PC-3 (cell line): ENCODE measurements around the gene HARS1. TPM values are rescaled to one million over a fixed set of nuclear protein-coding genes. Genes with fewer than 3 reads are reported as not detected.
"Not testable (repeated sequence)": the region's sequence is repeated elsewhere in the genome, so short reads cannot be mapped to it uniquely, and the experiment has no call there.

Experiments
- ATAC-seq: fragments of 200-7000 bp; cut with Tn5 transposase; 2 replicates; pipeline ENCODE4 v1.9.1; 2020; ENCODE audit warnings: mild to moderate bottlenecking, moderate library complexity
- BruUV-seq: library from RNA; stranded (reverse); fragments of 400-500 nt; replicated peaks from 2 replicates; lab custom pipeline; 2021; lab: Mats Ljungman, UMichigan
- CTCF ChIA-PET: fragments of 300-600 bp; sonication (Branson Sonifier 250); formaldehyde crosslinking; loops from one replicate; lab custom pipeline; 2022; ENCODE audit warnings: antibody characterized with exemption; lab: Charles Lee
- POLR2A ChIA-PET: fragments of 300-600 bp; sonication (Branson Sonifier 250); formaldehyde crosslinking; loops from one replicate; lab custom pipeline; 2022; ENCODE audit warnings: antibody characterized with exemption; ENCODE audit not compliant: unreplicated experiment; lab: Charles Lee
- DNase-seq: peaks from one replicate; pipeline ENCODE4 v3.0.0-alpha.2; 2015
- H2AFZ ChIP-seq: fragments of 300-600 bp; sonication (generic); 2 replicates; pipeline ENCODE4 v1.6.0; 2016; ENCODE audit warnings: antibody characterized with exemption, low read length
- H3F3A ChIP-seq: fragments of 300-600 bp; sonication (generic); one replicate; pipeline ENCODE4 v1.6.0; 2017; ENCODE audit warnings: antibody characterized with exemption, low read length, control low read depth, mild to moderate bottlenecking; ENCODE audit not compliant: unreplicated experiment
- H3K27ac ChIP-seq: fragments of 300-600 bp; sonication (generic); 2 replicates; pipeline ENCODE4 v1.5.1; 2016; ENCODE audit warnings: mild to moderate bottlenecking, low read length
- H3K27me3 ChIP-seq: fragments of 300-600 bp; sonication (generic); 2 replicates; pipeline ENCODE4 v1.6.1; 2016; ENCODE audit warnings: low read length, mixed read lengths
- H3K36me3 ChIP-seq: fragments of 300-600 bp; sonication (generic); 2 replicates; pipeline ENCODE4 v1.6.1; 2016; ENCODE audit warnings: low read depth, mixed run types, low read length, mixed read lengths
- H3K4me1 ChIP-seq: fragments of 300-600 bp; sonication (generic); 2 replicates; pipeline ENCODE4 v1.5.1; 2016; ENCODE audit warnings: low read length; ENCODE audit not compliant: insufficient read depth
- H3K4me2 ChIP-seq: fragments of 300-600 bp; sonication (generic); 2 replicates; pipeline ENCODE4 v1.6.0; 2016; ENCODE audit warnings: low read length
- H3K4me3 ChIP-seq: fragments of 300-600 bp; sonication (generic); 2 replicates; pipeline ENCODE4 v1.5.1; 2016; ENCODE audit warnings: mild to moderate bottlenecking, low read length, mixed read lengths
- H3K79me2 ChIP-seq: fragments of 300-600 bp; sonication (generic); 2 replicates; pipeline ENCODE4 v1.6.1; 2017; ENCODE audit warnings: low read length, mixed read lengths
- H3K9ac ChIP-seq: fragments of 300-600 bp; sonication (generic); 2 replicates; pipeline ENCODE4 v1.6.0; 2016; ENCODE audit warnings: mild to moderate bottlenecking, low read length
- H3K9me2 ChIP-seq: fragments of 300-600 bp; sonication (generic); replicated peaks from 2 replicates; pipeline ENCODE4 v1.6.1; 2016; ENCODE audit warnings: mixed run types, low read length, mixed read lengths
- H3K9me3 ChIP-seq: fragments of 300-600 bp; sonication (generic); 2 replicates; pipeline ENCODE4 v1.6.1; 2016; ENCODE audit warnings: low read length, mixed read lengths
- H4K20me1 ChIP-seq: fragments of 300-600 bp; sonication (generic); 2 replicates; pipeline ENCODE4 v1.6.1; 2016; ENCODE audit warnings: low read length, mixed read lengths
- EZH2 ChIP-seq: fragments of 300-600 bp; sonication (generic); IDR thresholded peaks from one replicate; pipeline ENCODE4 v1.6.1; 2017; ENCODE audit warnings: antibody characterized with exemption, mild to moderate bottlenecking, low read length; ENCODE audit not compliant: unreplicated experiment
- EZH2phosphoT487 ChIP-seq: fragments of 300-600 bp; sonication (generic); IDR thresholded peaks from 2 replicates; pipeline ENCODE4 v1.6.1; 2018; ENCODE audit warnings: mild to moderate bottlenecking, antibody characterized with exemption, low read length, borderline replicate concordance
- intact Hi-C: fragments of 100-400 bp; cut with micrococcal nuclease; formaldehyde crosslinking; loops from 2 replicates; pipeline ENCODE4 v1.9.0; 2023
- total RNA-seq: library from RNA; depleted of rRNA; stranded (reverse); fragments of >200 nt; gene quantifications from 2 replicates; pipeline ENCODE4 v1.2.3, GENCODE V29; 2014
- TF ChIP-seq, protein P1 (sequence below): fragments of 300-600 bp; sonication (generic); conservative IDR thresholded peaks from 2 replicates; pipeline ENCODE4 v1.5.1; 2017; ENCODE audit warnings: antibody characterized with exemption, low read depth, mild to moderate bottlenecking, low read length

HARS1 gene
- total RNA-seq, 1 experiment from 2014 or later, result 87.1 TPM

DNA sequence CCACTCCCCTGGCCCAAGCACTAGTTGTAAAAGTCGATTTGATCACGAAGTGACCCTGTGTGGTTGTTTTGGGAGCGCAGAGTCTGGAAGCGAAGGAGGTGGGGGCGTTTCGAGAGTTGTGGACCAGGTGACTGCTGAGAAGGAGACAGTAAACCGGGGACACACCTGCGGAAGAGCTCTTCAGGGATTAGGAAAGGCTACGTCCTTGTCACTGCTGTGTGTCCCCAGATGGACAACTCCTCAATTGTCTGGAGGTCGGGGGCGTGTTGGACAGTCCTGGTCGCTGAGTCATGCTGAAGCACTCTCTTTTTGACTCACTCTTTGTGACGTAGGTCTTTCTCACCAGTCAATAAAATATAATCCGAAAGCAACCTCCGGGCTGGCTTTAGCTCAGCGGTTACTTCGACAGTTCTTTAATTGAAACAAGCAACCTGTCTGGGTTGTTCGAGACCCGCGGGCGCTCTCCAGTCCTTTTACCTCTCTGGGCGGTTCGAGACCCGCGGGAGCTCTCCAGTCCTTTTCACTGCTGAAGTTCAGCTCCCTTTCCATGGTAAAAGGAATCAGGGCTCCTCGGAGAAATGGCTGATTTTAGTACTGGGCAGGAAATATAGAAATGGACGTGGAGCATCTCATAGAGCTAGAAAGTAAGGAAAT, 19.9 kb upstream of the HARS1 start:
- peak overlapping the region; percentile 91 for H3K4me2 ChIP-seq
- DNase-seq, result peak; percentile 99
- ATAC-seq, result peak; percentile 94
- no peaks in the 10 kb centered on the region for H3K9me3 ChIP-seq
- H3F3A ChIP-seq, result peaks cover 8% of the 10 kb centered on the region
- H3K27ac ChIP-seq, result peak overlapping the region; percentile 85
- H4K20me1 ChIP-seq, result no peaks in the 10 kb centered on the region
- peaks cover 2% of the 10 kb centered on the region; the same call in 1 of the 2 replicates for H3K36me3 ChIP-seq
- H3K9ac ChIP-seq, result peak overlapping the region; percentile 67
- H2AFZ ChIP-seq, result peak overlapping the region; percentile 92
- H3K4me3 ChIP-seq, result peak overlapping the region; percentile 91
- peaks cover 8% of the 10 kb centered on the region; the same call in 1 of the 2 replicates for H3K4me1 ChIP-seq
- TF ChIP-seq EZH2phosphoT487, result no peak
- no peak for TF ChIP-seq EZH2
- TF ChIP-seq, protein P1, sequence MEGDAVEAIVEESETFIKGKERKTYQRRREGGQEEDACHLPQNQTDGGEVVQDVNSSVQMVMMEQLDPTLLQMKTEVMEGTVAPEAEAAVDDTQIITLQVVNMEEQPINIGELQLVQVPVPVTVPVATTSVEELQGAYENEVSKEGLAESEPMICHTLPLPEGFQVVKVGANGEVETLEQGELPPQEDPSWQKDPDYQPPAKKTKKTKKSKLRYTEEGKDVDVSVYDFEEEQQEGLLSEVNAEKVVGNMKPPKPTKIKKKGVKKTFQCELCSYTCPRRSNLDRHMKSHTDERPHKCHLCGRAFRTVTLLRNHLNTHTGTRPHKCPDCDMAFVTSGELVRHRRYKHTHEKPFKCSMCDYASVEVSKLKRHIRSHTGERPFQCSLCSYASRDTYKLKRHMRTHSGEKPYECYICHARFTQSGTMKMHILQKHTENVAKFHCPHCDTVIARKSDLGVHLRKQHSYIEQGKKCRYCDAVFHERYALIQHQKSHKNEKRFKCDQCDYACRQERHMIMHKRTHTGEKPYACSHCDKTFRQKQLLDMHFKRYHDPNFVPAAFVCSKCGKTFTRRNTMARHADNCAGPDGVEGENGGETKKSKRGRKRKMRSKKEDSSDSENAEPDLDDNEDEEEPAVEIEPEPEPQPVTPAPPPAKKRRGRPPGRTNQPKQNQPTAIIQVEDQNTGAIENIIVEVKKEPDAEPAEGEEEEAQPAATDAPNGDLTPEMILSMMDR, result no peak
- H3K9me2 ChIP-seq, result no peaks in the 10 kb centered on the region
- ChIA-PET POLR2A (interaction anchor here (0.5 to 1.3 kb wide), 7 partner anchors 9 to 1440 kb away, joined by 3 to 10 read pairs (median 5); partner anchors contain the start of genes HARS1, HARS2 and ZMAT2), CTCF (interaction anchor here (0.9 kb wide), 1 partner anchor 9 kb away, joined by 4 read pairs; no protein-coding TSS in a partner anchor)
- TSS peak; percentile 87 for BruUV-seq
- H3K27me3 ChIP-seq, result no peaks in the 10 kb centered on the region
- H3K79me2 ChIP-seq, result no peaks in the 10 kb centered on the region
- intact Hi-C loops, result loop anchor here (1.0 to 10.0 kb wide), 3 partner anchors 8 to 166 kb away; partner anchors contain the start of genes EIF4EBP3, IK and NDUFA2

DNA sequence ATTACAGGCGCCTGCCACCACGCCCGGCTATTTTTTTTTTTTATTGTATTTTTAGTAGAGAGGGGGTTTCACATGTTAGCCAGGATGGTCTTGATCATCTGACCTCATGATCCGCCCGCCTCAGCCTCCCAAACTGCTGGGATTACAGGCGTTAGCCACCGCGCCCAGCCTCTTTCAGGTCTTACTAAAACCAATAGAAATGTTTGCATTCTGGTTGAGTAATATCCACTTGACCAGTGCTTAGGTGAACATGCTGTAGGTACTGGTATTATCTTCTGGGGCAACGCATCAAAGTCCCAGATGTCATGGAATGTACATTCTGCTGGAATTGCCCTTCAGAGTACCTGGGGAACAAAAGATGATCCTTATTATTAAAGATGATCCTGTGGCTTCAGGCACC, 17.6 kb upstream of the HARS1 start:
- CTCF ChIA-PET, H3K9me3 ChIP-seq, H3K79me2 ChIP-seq, H4K20me1 ChIP-seq, H3K9ac ChIP-seq, DNase-seq, BruUV-seq, H3K27me3 ChIP-seq, H3K4me1 ChIP-seq, intact Hi-C loops, H3K27ac ChIP-seq, H3K9me2 ChIP-seq, POLR2A ChIA-PET, H3K36me3 ChIP-seq, ATAC-seq, H3K4me3 ChIP-seq, H3F3A ChIP-seq, H3K4me2 ChIP-seq, H2AFZ ChIP-seq: not testable (repeated sequence)

DNA sequence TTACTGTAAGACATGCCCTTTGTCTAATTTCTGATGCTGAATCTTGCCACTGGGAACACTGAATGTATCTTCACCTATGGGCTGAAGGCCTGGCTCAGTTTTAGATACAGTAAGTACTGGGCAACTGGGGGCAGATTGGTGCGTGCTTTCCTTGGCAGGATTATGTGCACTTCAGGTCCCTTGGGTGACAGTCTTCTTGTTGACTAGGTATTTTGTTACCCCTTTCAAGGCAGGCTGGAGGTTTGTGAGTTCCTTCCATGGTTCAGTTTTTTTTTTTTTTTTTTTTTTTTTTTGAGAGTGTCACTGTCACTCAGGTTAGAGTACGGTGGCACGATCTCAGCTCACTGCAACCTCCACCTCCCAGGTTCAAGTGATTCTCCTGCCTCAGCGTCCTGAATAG, 16.6 kb upstream of the HARS1 start:
- no peak overlapping the region for H3K4me2 ChIP-seq
- BruUV-seq, result no TSS peak
- no peak overlapping the region for H2AFZ ChIP-seq
- ChIA-PET POLR2A (no interaction called here), CTCF (no interaction called here)
- DNase-seq, result no peak
- no peaks in the 10 kb centered on the region for H4K20me1 ChIP-seq
- intact Hi-C loops, result no loop called here
- H3F3A ChIP-seq, result peaks cover 8% of the 10 kb centered on the region
- no peak overlapping the region for H3K4me3 ChIP-seq
- H3K9me3 ChIP-seq, result no peaks in the 10 kb centered on the region
- ATAC-seq, result no peak
- H3K9me2 ChIP-seq, result no peaks in the 10 kb centered on the region
- no peak overlapping the region for H3K9ac ChIP-seq
- no peaks in the 10 kb centered on the region for H3K79me2 ChIP-seq
- H3K27me3 ChIP-seq, result no peaks in the 10 kb centered on the region
- TF ChIP-seq, protein P1, result no peak
- H3K27ac ChIP-seq, result no peak overlapping the region
- peaks cover 14% of the 10 kb centered on the region; the same call in 1 of the 2 replicates for H3K36me3 ChIP-seq
- H3K4me1 ChIP-seq, result peaks cover 8% of the 10 kb centered on the region; the same call in 1 of the 2 replicates
